HCT116 (cell line): Measurements from ENCODE around the gene LRRC3B. TPM values are rescaled to one million over a fixed set of nuclear protein-coding genes. Genes with fewer than 3 reads are reported as not detected.

Experiments used
- ATAC-seq: fragments of 200-7000 bp; cut with Tn5 transposase; 2 replicates; pipeline ENCODE4 v1.9.1; 2020; ENCODE audit warnings: mild to moderate bottlenecking, moderate library complexity
- BruUV-seq: library from RNA; stranded (reverse); fragments of 400-500 nt; replicated peaks from 2 replicates; lab custom pipeline; 2021; lab: Mats Ljungman, UMichigan
- CTCF ChIA-PET: fragments of 300-600 bp; sonication (Branson Sonifier 250); formaldehyde crosslinking; loops from one replicate; lab custom pipeline; 2021; ENCODE audit warnings: antibody characterized with exemption; lab: Charles Lee
- POLR2A ChIA-PET: fragments of 300-600, 350-600 bp; sonication (Branson Sonifier 250); formaldehyde crosslinking; loops from one replicate; lab custom pipeline; 2021; ENCODE audit warnings: antibody characterized with exemption; lab: Charles Lee
- RAD21 ChIA-PET, 2 experiments: fragments of 300-600 bp; sonication (Branson Sonifier 250); formaldehyde crosslinking; loops; one replicate each; lab custom pipeline; 2023; ENCODE audit warnings: low total read pairs in 2 of 2; ENCODE audit not compliant: uncharacterized antibody in 2 of 2, unreplicated experiment in 2 of 2, low non-redundant PET in 1 of 2; lab: Charles Lee
- DNase-seq: peaks from one replicate; pipeline ENCODE4 v3.0.0-alpha.2; 2010; ENCODE audit warnings: low read depth, low spot score
- H2AFZ ChIP-seq: fragments of 200-600 bp; shearing (Covaris generic), sonication (generic); 2 replicates; pipeline ENCODE4 v1.6.1; 2017; ENCODE audit warnings: low read depth, mixed run types, mixed read lengths, antibody characterized with exemption, low read length; ENCODE audit not compliant: poor library complexity, severe bottlenecking
- H3K27ac ChIP-seq: 2 replicates; pipeline ENCODE4 v1.5.1; 2012; ENCODE audit warnings: low read depth, low read length
- H3K27me3 ChIP-seq: fragments of 200-600 bp; sonication (generic); 2 replicates; pipeline ENCODE4 v1.6.1; 2016; ENCODE audit warnings: mixed run types, low read length, mixed read lengths; ENCODE audit not compliant: insufficient read depth
- H3K36me3 ChIP-seq, 2 experiments: fragments of 200-500 bp in 1 of 2; fragments of 200-600 bp in 1 of 2; sonication (Bioruptor generic) in 1 of 2; sonication (generic) in 1 of 2; 2 replicates each; pipeline versions ENCODE4 v1.5.1 to v1.6.1; 2014 to 2016; ENCODE audit warnings: low read length in 2 of 2, inconsistent platforms in 1 of 2, mixed read lengths in 1 of 2, mixed run types in 1 of 2; ENCODE audit not compliant: insufficient read depth in 2 of 2, control insufficient read depth in 1 of 2
- H3K4me1 ChIP-seq, 2 experiments: fragments of 200-600 bp in 1 of 2; sonication (generic) in 1 of 2; 2 replicates each; pipeline versions ENCODE4 v1.5.1 to v1.6.1; 2012 to 2017; ENCODE audit warnings: low read length in 2 of 2, inconsistent platforms in 1 of 2, mild to moderate bottlenecking in 1 of 2, mixed read lengths in 1 of 2, mixed run types in 1 of 2, moderate library complexity in 1 of 2; ENCODE audit not compliant: insufficient read depth in 2 of 2, control insufficient read depth in 1 of 2
- H3K4me2 ChIP-seq: fragments of 200-600 bp; sonication (generic); 2 replicates; pipeline ENCODE4 v1.6.1; 2017; ENCODE audit warnings: mixed run types, low read length, mixed read lengths
- H3K4me3 ChIP-seq, 2 experiments: fragments of 200-600 bp in 1 of 2; sonication (generic) in 1 of 2; replicated peaks in 1 of 2; 2 replicates each; pipeline ENCODE4 v1.5.1; 2011 to 2016; ENCODE audit warnings: low read length in 2 of 2, control low read depth in 1 of 2, low read depth in 1 of 2, mild to moderate bottlenecking in 1 of 2, mixed read lengths in 1 of 2, mixed run types in 1 of 2
- H3K79me2 ChIP-seq: fragments of 200-600 bp; sonication (generic); 2 replicates; pipeline ENCODE4 v1.6.1; 2017; ENCODE audit warnings: mild to moderate bottlenecking, mixed run types, low read length, moderate library complexity, mixed read lengths; ENCODE audit not compliant: insufficient read depth
- H3K9ac ChIP-seq: fragments of 200-600 bp; sonication (generic); 2 replicates; pipeline ENCODE4 v1.6.1; 2016; ENCODE audit warnings: low read length, mixed read lengths
- H3K9me2 ChIP-seq: fragments of 200-600 bp; sonication (generic), shearing (Covaris generic); 2 replicates; pipeline ENCODE4 v1.6.1; 2017; ENCODE audit warnings: mixed run types, mild to moderate bottlenecking, moderate library complexity; ENCODE audit not compliant: insufficient read depth
- H3K9me3 ChIP-seq, 2 experiments: fragments of 200-500 bp in 1 of 2; fragments of 200-600 bp in 1 of 2; sonication (Bioruptor generic) in 1 of 2; sonication (generic) in 1 of 2; 2 replicates each; pipeline ENCODE4 v1.6.1; 2014 to 2017; ENCODE audit warnings: low read length in 2 of 2, mixed read lengths in 2 of 2, inconsistent platforms in 1 of 2, low read depth in 1 of 2, mild to moderate bottlenecking in 1 of 2, mixed run types in 1 of 2, moderate library complexity in 1 of 2; ENCODE audit not compliant: control insufficient read depth in 1 of 2, insufficient read depth in 1 of 2
- H4K20me1 ChIP-seq: fragments of 200-600 bp; sonication (generic), shearing (Covaris generic); 2 replicates; pipeline ENCODE4 v1.6.1; 2017; ENCODE audit warnings: mixed run types, mild to moderate bottlenecking, moderate library complexity; ENCODE audit not compliant: insufficient read depth
- CBX3 ChIP-seq: IDR thresholded peaks from 2 replicates; pipeline ENCODE4 v1.6.1; 2012; ENCODE audit warnings: low read depth
- CEBPB ChIP-seq: IDR thresholded peaks from 2 replicates; pipeline ENCODE4 v1.6.1; 2012; ENCODE audit warnings: low read depth
- EGR1 ChIP-seq: IDR thresholded peaks from 2 replicates; pipeline ENCODE4 v1.6.1; 2012; ENCODE audit warnings: low read depth
- ELF1 ChIP-seq: IDR thresholded peaks from 2 replicates; pipeline ENCODE4 v1.6.1; 2012; ENCODE audit warnings: low read depth, borderline replicate concordance
- EZH2 ChIP-seq: fragments of 200-600 bp; sonication (generic); IDR thresholded peaks from 2 replicates; pipeline ENCODE4 v1.6.1; 2017; ENCODE audit warnings: antibody characterized with exemption, mixed run types
- EZH2phosphoT487 ChIP-seq: fragments of 200-600 bp; IDR thresholded peaks from 2 replicates; pipeline ENCODE4 v1.6.1; 2018; ENCODE audit warnings: antibody characterized with exemption, borderline replicate concordance
- POLR2A ChIP-seq: IDR thresholded peaks from 2 replicates; pipeline ENCODE4 v1.7.0; 2011; ENCODE audit warnings: borderline replicate concordance; ENCODE audit not compliant: insufficient read depth, insufficient read length; ENCODE audit errors: extremely low read depth
- RAD21 ChIP-seq: IDR thresholded peaks from 2 replicates; pipeline ENCODE4 v1.6.1; 2012; ENCODE audit warnings: low read depth, mild to moderate bottlenecking
- SIN3A ChIP-seq: IDR thresholded peaks from 2 replicates; pipeline ENCODE4 v1.6.1; 2012; ENCODE audit warnings: low read depth
- SP1 ChIP-seq: IDR thresholded peaks from 2 replicates; pipeline ENCODE4 v1.6.1; 2012; ENCODE audit warnings: low read depth
- SRF ChIP-seq: IDR thresholded peaks from 2 replicates; pipeline ENCODE4 v1.6.1; 2012; ENCODE audit warnings: low read depth
- YY1 ChIP-seq: IDR thresholded peaks from 2 replicates; pipeline ENCODE4 v1.6.1; 2011; ENCODE audit warnings: low read length, low read depth, moderate library complexity, mild to moderate bottlenecking; ENCODE audit not compliant: insufficient replicate concordance; ENCODE audit errors: extremely low read depth
- ZFX ChIP-seq: fragments of 450-650 bp; IDR thresholded peaks from 2 replicates; pipeline ENCODE4 v1.6.1; 2017
- ZNF274 ChIP-seq: fragments of 200-500 bp; sonication (Bioruptor generic); IDR thresholded peaks from 2 replicates; pipeline ENCODE4 v1.6.1; 2014; ENCODE audit warnings: mild to moderate bottlenecking, low read depth, low read length, inconsistent platforms
- intact Hi-C: fragments of 100-400 bp; cut with micrococcal nuclease; formaldehyde crosslinking; loops from 2 replicates; pipeline ENCODE4 v1.10.0; 2022
- total RNA-seq: library from RNA; stranded (reverse); gene quantifications from one replicate; pipeline ENCODE4 v1.2.1, GENCODE V29; 2021; ENCODE audit not compliant: unreplicated experiment
- TF ChIP-seq, protein P1 (sequence below): IDR thresholded peaks from 2 replicates; pipeline ENCODE4 v1.6.1; 2011; ENCODE audit warnings: mild to moderate bottlenecking, low read length, moderate library complexity; ENCODE audit not compliant: insufficient replicate concordance; ENCODE audit errors: extremely low read depth
- TF ChIP-seq, protein P2 (sequence below), 3 experiments: fragments of 200-600 bp in 1 of 3; sonication (generic) in 1 of 3; IDR thresholded peaks in 2 of 3; conservative IDR thresholded peaks in 1 of 3; 2 replicates each; pipeline ENCODE4 v1.5.1; 2012 to 2017; ENCODE audit warnings: low read depth in 2 of 3, low read length in 2 of 3, antibody characterized with exemption in 1 of 3, borderline replicate concordance in 1 of 3, control low read depth in 1 of 3, mild to moderate bottlenecking in 1 of 3, mixed read lengths in 1 of 3, mixed run types in 1 of 3, moderate library complexity in 1 of 3; ENCODE audit not compliant: insufficient read depth in 1 of 3
- TF ChIP-seq, protein P3 (sequence below): IDR thresholded peaks from 2 replicates; pipeline ENCODE4 v1.6.1; 2012

The LRRC3B gene
- total RNA-seq, 1 experiment from 2014 or later = not detected

DNA sequence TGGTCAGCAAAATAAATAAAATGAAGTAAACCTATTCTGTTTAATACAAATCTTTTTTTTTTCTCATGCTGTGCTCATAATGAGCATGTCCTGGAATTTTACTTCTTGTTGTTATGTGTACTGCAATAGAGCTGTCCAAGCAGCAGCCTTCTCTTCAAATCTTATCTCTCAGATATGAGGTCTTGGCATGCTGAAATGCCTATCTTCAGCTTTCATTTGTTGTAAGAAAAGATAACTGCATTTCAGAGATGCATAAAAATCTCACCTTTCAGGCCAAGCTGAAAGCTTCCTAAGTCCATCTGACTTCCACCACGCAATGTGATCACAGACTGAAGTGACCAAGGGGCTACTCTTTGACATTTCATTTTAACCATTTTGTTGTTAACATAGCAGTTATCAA is 43.5 kb upstream of the LRRC3B start:
- Histone ChIP-seq H3K79me2 (no peaks in the 10 kb centered on the region), H3K27ac (no peak overlapping the region), H3K9me3 (peaks cover 0 to 3% of the 10 kb centered on the region in 2 experiments; a peak in 2 of 4 replicates), H3K9me2 (no peaks in the 10 kb centered on the region), H2AFZ (no peak overlapping the region), H3K4me1 (no peaks in the 10 kb centered on the region), H4K20me1 (no peaks in the 10 kb centered on the region), H3K36me3 (no peaks in the 10 kb centered on the region), H3K27me3 (no peaks in the 10 kb centered on the region), H3K4me3 (no peak overlapping the region)
- RAD21 ChIA-PET = no interaction called here
- ATAC-seq = no peak
- CTCF ChIA-PET = no interaction called here
- intact Hi-C loops = no loop called here
- BruUV-seq = no TSS peak
- TF ChIP-seq CEBPB (no peak), ZFX (no peak), ZNF274 (no peak), SP1 (no peak), EZH2 (no peak), ELF1 (no peak), RAD21 (no peak), CBX3 (no peak), SRF (no peak)
- TF ChIP-seq, protein P1, sequence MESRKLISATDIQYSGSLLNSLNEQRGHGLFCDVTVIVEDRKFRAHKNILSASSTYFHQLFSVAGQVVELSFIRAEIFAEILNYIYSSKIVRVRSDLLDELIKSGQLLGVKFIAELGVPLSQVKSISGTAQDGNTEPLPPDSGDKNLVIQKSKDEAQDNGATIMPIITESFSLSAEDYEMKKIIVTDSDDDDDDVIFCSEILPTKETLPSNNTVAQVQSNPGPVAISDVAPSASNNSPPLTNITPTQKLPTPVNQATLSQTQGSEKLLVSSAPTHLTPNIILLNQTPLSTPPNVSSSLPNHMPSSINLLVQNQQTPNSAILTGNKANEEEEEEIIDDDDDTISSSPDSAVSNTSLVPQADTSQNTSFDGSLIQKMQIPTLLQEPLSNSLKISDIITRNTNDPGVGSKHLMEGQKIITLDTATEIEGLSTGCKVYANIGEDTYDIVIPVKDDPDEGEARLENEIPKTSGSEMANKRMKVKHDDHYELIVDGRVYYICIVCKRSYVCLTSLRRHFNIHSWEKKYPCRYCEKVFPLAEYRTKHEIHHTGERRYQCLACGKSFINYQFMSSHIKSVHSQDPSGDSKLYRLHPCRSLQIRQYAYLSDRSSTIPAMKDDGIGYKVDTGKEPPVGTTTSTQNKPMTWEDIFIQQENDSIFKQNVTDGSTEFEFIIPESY = no peak
- TF ChIP-seq, all 23 proteins: peak for 0
- DNase-seq = no peak
- Histone ChIP-seq H3K9ac (no peak overlapping the region), H3K4me2 (no peak overlapping the region)
- POLR2A ChIA-PET = no interaction called here

DNA sequence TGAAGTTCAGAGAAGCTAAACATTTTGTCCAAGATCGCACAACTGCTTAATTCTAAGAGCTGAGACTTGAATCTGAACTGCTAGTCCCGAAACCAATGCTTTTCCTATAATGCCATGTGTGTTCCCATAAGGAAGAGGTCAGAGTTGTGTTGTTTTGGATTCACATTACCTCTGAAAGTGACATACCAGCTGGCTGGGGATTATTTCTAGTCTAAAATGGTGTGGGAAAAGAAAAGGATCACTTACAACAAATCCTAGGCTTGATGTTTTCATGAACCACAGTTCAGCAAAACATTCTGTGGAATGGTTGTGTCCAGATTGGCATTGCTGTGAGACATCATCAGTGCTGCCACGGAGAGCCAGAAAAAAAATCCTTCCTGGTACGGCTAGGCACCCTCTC is 35.0 kb upstream of the LRRC3B start:
- H3K4me1 ChIP-seq = no peaks in the 10 kb centered on the region
- H3K27me3 ChIP-seq = no peaks in the 10 kb centered on the region
- CTCF ChIA-PET = no interaction called here
- no peak overlapping the region for H3K9ac ChIP-seq
- RAD21 ChIA-PET = no interaction called here
- ATAC-seq = no peak
- no peaks in the 10 kb centered on the region for H3K36me3 ChIP-seq
- H3K4me2 ChIP-seq = no peak overlapping the region
- H4K20me1 ChIP-seq = no peaks in the 10 kb centered on the region
- H3K27ac ChIP-seq = no peak overlapping the region
- H3K9me3 ChIP-seq = peaks cover 0 to 3% of the 10 kb centered on the region in 2 experiments; a peak in 1 of 4 replicates
- BruUV-seq = no TSS peak
- intact Hi-C loops = no loop called here
- H3K79me2 ChIP-seq = no peaks in the 10 kb centered on the region
- H3K9me2 ChIP-seq = no peaks in the 10 kb centered on the region
- no peak overlapping the region for H2AFZ ChIP-seq
- H3K4me3 ChIP-seq = no peak overlapping the region
- DNase-seq = no peak
- POLR2A ChIA-PET = no interaction called here
- TF ChIP-seq, protein P2, sequence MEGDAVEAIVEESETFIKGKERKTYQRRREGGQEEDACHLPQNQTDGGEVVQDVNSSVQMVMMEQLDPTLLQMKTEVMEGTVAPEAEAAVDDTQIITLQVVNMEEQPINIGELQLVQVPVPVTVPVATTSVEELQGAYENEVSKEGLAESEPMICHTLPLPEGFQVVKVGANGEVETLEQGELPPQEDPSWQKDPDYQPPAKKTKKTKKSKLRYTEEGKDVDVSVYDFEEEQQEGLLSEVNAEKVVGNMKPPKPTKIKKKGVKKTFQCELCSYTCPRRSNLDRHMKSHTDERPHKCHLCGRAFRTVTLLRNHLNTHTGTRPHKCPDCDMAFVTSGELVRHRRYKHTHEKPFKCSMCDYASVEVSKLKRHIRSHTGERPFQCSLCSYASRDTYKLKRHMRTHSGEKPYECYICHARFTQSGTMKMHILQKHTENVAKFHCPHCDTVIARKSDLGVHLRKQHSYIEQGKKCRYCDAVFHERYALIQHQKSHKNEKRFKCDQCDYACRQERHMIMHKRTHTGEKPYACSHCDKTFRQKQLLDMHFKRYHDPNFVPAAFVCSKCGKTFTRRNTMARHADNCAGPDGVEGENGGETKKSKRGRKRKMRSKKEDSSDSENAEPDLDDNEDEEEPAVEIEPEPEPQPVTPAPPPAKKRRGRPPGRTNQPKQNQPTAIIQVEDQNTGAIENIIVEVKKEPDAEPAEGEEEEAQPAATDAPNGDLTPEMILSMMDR (IDR thresholded peaks at IDR 0.05 in 2 of 3, conservative IDR thresholded peaks at IDR 0.05 in 1 of 3; ENCODE audit: borderline replicate concordance in 1 of 3, insufficient read depth in 1 of 3, low read depth in 2 of 3, low read length in 2 of 3) = no peak
- TF ChIP-seq YY1 = no peak
- no peak for TF ChIP-seq SRF
- TF ChIP-seq ZFX = no peak
- TF ChIP-seq EZH2phosphoT487 = no peak
- TF ChIP-seq, protein P3, sequence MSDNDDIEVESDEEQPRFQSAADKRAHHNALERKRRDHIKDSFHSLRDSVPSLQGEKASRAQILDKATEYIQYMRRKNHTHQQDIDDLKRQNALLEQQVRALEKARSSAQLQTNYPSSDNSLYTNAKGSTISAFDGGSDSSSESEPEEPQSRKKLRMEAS = no peak
- TF ChIP-seq SIN3A = no peak
- no peak for TF ChIP-seq EGR1
- no peak for TF ChIP-seq POLR2A
- no peak for TF ChIP-seq ELF1
- no peak for TF ChIP-seq RAD21
